HG02588 (cell line): ENCODE measurements around the gene SPDYE2B.
"Not testable (repeated sequence)": the region's sequence is repeated elsewhere in the genome, so short reads cannot be mapped to it uniquely, and the experiment has no call there.

Source experiments
- ATAC-seq: cut with Tn5 transposase; IDR thresholded peaks from one replicate; pipeline ENCODE4 v1.9.1; 2021; ENCODE audit warnings: mild to moderate bottlenecking, moderate library complexity; ENCODE audit not compliant: unreplicated experiment

Gene SPDYE2B

DNA sequence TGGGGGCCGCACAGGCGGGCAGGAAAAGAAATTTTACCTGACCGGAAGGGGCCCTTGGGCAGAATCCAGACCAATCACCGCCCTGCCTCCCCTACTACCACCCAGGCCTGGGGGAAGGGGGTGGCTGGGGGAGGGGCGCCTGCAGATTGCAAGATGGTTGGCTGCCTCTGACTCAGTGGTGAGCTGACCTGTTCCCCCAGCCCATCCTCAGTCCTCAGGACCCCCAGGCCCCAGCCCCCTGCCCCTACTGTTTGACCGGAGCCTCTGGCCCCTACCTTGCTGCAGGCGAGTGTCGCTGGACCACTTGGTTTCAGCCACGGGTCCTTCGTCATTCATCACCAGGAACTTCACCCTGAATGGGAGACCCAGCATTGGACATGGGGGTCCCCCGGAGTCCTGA, 11.3 kb upstream of the SPDYE2B start:
- ATAC-seq: peak; percentile 3

GRCh38 chr7:102642691-102643090, 7.4 kb upstream of the SPDYE2B start, which contains the start of gene UPK3BL1:
Gene UPK3BL1 (minus strand): TSS chr7:102642791. CDS start chr7:102642741, 50 bp downstream.
- not testable (repeated sequence) for ATAC-seq

DNA sequence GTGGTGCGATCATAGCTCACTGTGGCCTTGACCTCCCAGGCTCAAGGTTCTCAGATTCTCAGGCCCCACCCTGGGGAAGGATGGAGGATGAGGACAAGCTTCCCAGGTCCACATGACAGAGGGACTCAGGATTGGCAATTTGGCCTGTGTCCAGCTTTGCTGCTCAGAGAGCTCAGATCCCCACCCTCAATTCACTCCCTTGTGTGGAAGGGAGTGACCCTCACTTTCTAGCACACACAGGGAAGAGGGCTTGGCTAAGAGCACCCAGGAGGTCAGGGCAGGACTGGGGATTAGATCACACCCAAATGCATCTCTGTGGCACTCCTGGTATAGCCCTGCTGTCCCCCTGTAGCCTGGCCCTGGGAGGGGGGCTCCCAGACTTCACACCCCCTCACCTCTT, 6.7 kb upstream of the SPDYE2B start:
- not testable (repeated sequence) for ATAC-seq

GRCh38 chr7:102647813-102648212, 2.3 kb upstream of the SPDYE2B start:
- ATAC-seq: not testable (repeated sequence)

GRCh38 chr7:102664765-102665164, 14.6 kb downstream of the SPDYE2B start:
- not testable (repeated sequence) for ATAC-seq

GRCh38 chr7:102666850-102667249, 16.7 kb downstream of the SPDYE2B start:
- not testable (repeated sequence) for ATAC-seq

DNA sequence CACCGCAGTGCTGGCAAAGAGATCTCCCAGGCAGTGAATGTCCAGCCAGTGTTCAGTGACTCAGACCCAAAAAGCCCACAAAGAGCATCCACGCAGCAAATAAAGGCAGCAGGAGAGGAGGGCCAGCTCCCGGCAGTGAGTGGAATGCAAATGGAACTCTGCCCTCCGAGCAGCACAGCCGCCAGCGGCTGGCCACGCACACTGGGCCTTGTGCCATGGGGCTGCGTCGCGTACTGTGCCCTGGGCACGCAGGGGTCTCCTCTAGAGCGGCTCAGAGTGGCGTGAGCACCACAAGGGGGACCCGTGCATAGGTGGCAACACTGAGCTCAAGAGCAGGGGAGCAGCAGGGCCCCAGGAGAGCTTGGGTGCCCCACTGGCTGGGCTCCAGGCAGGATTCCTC, 17.4 kb downstream of the SPDYE2B start:
- not testable (repeated sequence) for ATAC-seq

DNA sequence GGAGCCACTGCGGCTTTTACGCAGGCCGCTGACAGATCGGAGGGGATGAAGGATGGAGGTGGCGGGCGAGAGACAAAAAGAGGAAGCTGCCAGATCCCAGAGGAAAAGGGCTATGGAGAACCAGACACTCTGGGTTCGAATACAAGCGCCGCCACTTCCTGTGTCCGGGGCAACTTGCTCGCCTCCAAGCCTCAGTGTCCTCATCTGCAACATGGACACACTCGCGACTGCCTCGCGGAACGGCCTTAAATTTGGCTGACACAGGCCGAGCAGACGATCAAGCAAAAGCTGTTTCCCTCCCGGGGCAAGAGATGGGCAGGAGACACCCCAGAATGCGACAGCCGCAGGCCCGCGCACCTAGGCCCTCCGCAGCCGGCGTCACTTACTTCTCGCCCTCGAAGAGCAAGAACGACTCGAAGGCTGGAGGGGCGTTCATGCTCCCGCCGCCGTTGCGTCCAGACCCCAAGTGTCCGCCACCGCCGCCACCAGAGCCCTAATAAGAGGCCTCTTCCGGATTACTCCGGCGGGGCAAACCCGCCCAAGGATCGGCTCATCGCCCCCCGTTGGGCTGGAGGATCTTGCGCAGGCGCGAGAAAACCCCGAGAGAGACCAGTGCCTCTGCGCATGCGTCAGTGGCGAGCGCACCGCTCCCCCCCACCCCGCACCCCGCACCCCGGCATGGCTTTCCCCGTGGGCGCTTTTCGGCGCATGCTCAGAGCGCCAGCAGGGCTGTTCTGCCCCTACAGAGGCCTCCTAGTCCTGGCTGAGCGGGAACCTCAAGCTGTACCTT, 21.2 kb downstream of the SPDYE2B start, which contains the start of gene POLR2J2:
Gene POLR2J2, minus strand, starts transcription at position 498 of the 790 bp plus-strand sequence. Its CDS starts 62 bp downstream, at position 436.
- ATAC-seq: peak; percentile 64

DNA sequence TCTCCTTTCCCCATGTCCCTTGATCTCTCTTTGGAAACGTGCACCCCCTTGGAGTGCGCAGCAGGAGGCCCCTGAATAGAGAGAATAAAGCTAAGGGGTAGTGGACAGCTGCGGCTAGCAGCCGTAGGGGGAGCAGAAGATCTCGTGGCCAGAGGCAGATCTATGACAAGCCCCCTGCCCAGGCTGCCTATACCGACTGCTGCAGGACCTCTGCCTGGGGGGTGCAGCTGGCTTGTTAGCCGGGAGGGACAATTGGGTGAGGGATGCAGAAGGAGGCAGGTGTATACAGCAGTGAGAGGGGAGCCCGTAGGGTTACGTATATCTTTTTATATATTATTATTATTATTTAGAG, 21.8 kb downstream of the SPDYE2B start:
- peak; percentile 32 for ATAC-seq

- ATAC-seq: not testable (repeated sequence)
Observed at GRCh38 chr7:102673447-102674067, 23.4 kb downstream of the SPDYE2B start.

DNA sequence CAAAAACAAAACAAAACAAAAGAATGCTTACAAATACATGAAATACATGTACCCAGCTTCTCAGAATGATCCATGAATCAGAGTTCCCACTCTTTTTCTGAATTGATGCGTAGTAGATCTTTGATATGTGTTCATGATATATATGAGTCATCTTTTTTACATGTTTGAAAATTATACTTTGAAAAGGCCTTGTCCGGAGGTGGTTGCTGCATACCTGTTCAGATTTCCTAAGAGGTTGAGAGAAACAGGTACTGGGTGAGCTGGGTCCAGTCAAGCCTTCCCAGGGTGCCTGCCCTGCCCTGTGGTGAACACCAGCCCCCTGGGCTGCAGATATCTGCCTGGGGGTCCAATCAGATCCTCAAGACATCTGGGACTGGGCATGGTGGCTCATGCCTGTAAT, 25.4 kb downstream of the SPDYE2B start:
- ATAC-seq: not testable (repeated sequence)

DNA sequence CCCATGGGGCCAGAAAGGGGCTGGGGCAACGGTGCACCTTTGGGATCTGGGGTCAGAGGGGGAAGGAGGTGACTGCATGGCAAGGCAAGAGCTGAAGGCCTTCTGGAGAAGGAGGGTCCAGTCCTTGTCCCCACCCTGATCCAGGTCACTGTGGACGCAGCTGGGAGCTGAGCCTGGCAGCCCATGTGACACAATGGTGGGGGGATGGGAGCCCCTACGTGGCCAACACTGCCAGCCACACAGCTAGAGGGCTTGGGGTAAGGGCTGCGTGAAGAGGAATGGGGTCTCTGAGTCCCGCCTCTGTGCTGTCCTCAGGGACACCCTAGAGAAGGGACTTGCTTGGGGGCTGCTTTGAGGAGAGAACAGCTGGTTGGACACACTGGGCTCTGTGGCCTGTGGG, 30.7 kb downstream of the SPDYE2B start:
- ATAC-seq: not testable (repeated sequence)

DNA sequence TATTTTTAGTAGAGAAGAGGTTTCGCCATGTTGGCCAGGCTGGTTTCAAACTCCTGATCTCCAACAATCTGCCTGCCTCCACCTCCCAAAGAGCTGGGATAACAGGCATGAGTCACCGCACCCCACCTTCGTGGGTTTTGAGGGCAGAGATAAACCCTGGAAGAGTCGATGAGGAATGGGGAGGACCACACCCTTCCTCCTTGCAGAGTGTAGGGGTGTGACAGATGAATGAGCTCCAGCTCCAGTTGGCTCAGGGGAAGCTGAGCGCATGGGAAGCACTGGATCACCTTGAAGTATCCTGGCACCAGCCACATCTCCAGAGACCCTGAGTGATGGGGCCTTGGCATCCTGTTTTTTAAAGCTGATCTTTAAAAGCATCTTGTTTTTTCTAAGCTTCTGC, 32.4 kb downstream of the SPDYE2B start:
- not testable (repeated sequence) for ATAC-seq

- ATAC-seq: peak; percentile 78
Observed at GRCh38 chr7:102688299-102689036, 38.3 kb downstream of the SPDYE2B start.

GRCh38 chr7:102689436-102690282, 39.5 kb downstream of the SPDYE2B start:
- ATAC-seq: peak; percentile 75

DNA sequence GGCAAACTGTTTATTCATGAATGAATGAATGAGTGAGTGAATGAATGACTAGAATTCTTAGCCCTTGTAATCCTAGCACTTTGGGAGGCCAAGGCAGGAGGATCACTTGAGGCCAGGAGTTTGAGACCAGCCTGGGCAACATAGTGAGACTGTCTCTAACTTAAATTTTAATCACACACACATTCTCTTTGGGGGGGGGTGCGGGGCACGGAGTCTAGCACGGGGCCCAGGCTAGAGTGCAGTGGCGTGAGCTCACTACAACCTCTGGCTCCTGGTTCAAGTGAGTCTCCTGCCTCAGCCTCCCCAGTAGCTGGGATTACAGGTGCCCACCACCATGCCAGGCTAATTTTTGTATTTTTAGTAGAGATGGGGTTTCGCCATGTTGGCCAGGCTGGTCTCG, 40.5 kb downstream of the SPDYE2B start:
- not testable (repeated sequence) for ATAC-seq

DNA sequence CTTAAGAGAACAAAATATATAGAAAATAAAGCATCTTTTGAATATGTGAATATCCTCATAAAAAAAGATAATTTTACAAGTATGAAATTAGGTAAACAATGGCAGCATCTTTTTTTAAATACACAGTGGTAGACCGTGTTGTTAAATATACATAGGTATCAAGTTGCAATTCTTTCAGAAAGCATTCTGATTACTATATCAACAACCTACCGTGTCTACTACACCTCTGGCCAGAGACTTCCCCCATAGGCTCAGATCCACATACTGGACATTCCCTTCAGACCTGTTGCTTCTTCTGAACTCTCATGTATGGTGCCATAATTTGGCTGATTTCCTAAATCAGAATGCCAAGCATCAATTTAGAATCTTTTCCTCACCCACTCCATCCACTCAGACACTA, 43.9 kb downstream of the SPDYE2B start:
- ATAC-seq: not testable (repeated sequence)

DNA sequence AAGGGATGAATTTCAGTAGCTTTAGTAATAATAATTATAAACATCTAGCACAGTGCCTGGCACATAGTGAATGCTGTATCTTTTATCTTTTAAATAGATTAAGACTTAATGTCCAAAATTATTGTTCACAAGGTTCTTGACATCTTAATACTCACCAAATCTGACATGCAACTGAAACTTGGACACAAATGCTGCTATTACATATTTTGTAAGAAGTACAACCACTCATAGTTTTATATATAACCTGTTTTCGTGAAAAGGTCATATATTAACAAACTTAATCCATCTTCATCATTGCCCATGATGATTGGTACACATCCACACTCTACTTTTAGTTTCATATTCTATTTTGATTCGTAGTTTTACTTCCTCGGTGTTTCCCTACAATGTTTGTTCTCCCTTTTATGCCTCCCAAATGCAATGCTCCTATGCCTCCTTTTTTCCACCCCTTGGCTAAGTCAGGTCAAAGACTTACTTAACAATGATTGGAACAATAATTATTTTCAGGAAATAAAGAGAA, 45.0 kb downstream of the SPDYE2B start:
- not testable (repeated sequence) for ATAC-seq

DNA sequence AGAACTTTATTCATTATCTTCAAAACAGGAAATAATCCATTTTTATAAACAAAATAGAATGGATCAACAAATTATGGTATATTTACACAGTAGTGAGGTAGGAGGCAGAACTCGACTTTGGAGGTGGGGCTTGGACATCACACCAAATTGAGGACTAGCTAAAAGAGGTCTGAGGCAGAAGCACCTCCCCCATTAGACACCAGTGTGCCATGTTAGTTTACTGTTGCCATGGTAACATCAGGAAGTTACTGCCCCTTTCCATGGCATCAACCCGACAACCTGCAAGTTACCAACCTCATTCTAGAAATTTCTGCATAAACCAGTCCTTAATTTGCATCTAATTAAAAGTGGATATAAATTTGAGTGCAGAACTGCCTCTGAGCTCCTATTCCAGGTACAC, 45.9 kb downstream of the SPDYE2B start:
- not testable (repeated sequence) for ATAC-seq
